ENCODE data around the gene FBXO15.

FBXO15 gene

DNA sequence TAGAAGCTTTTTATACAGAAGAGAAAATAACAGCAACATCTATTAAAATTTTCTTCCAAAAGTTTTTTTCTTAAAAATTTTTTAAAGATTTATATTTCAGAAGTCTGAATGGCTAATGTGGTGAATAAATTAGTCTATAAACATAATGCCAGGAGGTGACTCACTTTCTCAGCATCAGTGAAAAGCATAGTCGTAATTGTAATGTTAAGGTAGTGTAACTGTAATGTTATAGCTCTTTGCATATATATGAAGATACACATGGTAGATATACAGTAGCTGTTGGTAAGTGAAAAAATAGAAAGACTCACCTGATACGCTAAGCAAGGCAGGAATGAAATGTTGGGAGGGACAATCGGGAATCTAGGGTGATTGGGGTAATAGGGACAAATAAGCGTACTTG lies 6.2 kb upstream of the FBXO15 start:
- no peak for DNase-seq (ENCODE audit: low read depth)

- no peak for DNase-seq (ENCODE audit: low read depth)
Observed at GRCh38 chr18:74153377-74153776, 5.7 kb upstream of the FBXO15 start.

GRCh38 chr18:74152857-74153256 lies 5.2 kb upstream of the FBXO15 start:
- DNase-seq (ENCODE audit: low read depth): no peak

DNA sequence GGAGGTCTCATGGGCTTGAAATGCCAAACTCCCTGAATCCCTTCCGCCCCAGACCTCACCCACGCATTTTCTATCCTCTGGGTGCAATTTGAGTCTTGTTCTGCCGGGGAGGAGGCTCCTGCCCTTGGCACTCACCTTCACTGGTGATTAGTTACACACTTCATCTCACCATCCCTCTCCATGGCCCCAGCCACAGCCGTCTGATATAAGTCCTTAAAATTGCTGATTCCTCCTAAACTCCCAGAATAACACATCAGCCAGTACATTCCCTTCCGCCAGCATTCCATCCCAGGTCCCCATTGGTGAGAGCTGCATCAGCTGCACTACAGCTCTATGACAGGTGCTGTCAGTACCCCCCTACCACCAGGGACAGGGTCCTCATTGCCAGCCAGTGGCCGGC lies 4.6 kb upstream of the FBXO15 start:
- DNase-seq (ENCODE audit: low read depth): no peak

DNA sequence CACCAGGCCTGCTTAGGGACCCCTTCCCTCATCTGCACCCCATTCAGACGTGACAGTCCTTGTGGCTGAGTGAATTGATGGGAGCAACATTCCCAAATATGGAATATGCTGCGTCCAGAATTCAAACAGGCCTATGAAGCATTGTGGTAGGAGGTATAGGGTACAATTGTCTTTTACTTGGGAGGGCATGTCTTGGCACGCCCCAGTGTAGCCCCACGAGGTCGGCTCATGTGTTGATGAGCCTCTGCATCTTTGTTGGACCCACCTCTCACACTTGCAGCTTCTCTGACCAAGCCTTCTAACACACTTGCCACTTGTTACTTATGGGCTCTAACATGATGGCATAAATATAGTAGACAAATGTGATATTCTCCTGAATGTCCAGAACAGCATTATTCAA lies 2.2 kb upstream of the FBXO15 start:
- DNase-seq (ENCODE audit: low read depth): no peak

- no peak for DNase-seq (ENCODE audit: low read depth)
Observed at GRCh38 chr18:74148543-74149070, 973 bp upstream of the FBXO15 start.

DNA sequence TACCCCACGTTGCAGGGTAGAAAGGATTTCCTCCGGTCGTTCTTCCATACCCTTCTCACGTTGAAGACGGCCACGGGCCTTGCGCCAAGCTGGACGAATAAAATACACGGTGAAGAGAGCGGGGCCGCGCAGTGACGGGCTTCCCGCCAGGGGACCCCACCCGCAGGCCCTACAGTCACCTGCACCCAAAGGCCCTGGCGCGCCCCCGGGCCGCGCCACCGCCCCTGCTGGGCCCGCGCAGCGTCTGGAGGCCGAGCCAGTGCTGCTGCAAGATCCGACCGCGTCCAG lies 199 bp downstream of the FBXO15 start:
- DNase-seq (ENCODE audit: low read depth): no peak

GRCh38 chr18:74146756-74147155 lies 878 bp downstream of the FBXO15 start:
- DNase-seq (ENCODE audit: low read depth): no peak

DNA sequence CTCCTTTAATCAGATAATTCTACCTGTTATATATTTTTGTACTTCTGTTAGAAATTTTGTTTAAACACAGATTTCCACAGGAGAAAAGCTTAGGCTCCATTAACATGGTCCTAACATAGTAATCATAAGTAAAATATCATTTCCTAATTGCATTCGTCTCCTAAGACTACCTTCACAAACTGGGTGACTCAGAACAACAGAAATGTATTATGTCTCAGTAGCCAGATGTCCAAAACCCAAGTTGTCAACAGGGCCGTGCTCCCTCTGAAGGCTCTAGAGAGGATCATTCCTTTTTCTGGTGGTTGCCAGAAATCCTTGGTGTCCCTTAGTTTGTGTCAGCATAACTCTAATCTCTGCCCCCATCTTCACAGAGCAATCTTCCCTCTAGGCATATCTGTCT lies 5.4 kb downstream of the FBXO15 start:
- DNase-seq (ENCODE audit: low read depth): no peak

GRCh38 chr18:74141667-74142066 lies 6.0 kb downstream of the FBXO15 start:
- DNase-seq (ENCODE audit: low read depth): no peak

GRCh38 chr18:74140582-74140981 lies 7.1 kb downstream of the FBXO15 start:
- DNase-seq (ENCODE audit: low read depth): no peak

DNA sequence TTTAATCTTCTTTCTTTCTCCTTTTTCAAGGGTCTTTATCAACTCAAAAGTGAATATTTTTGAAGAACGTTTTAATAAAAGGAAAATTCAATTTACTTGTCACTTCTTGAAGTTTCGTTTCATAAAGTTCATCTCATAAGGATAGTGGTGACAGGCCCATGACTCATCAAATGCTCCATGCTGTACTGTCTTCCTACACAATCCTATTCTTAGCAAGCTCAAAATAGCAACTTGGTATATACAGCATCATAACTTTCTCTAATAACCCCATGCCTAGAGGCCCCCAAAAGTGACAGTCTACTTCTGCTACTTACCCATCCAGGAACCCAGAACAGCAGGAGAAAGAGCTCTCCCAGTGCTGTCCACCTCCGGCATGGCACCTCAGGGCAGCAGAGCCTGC lies 7.7 kb downstream of the FBXO15 start:
- no peak for DNase-seq (ENCODE audit: low read depth)

- no peak for DNase-seq (ENCODE audit: low read depth)
Observed at GRCh38 chr18:74139411-74139810, 8.2 kb downstream of the FBXO15 start.

- DNase-seq (ENCODE audit: low read depth): no peak
Observed at GRCh38 chr18:74137920-74138538, 9.6 kb downstream of the FBXO15 start.

DNA sequence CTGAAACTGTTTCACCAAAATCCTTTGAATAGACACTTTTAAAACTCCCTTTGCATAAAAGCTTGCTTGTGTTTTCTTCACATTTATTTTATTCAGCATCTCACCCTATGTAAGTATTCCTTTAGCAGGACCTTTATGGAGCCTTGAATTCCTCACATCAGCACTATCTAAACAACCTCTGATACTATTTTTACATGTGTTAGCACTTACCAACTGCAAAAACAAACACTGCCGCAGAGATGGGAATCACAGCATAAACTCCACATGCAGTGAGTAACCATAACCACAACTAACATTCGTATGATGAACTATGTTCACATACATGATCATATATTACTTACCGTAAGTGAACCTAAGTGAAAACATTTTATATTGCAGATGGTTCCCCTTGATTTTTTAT lies 15.4 kb downstream of the FBXO15 start:
- DNase-seq (ENCODE audit: low read depth): no peak

- no peak for DNase-seq (ENCODE audit: low read depth)
Observed at GRCh38 chr18:74131124-74131523, 16.5 kb downstream of the FBXO15 start.

- no peak for DNase-seq (ENCODE audit: low read depth)
Observed at GRCh38 chr18:74128159-74128558, 19.5 kb downstream of the FBXO15 start.

DNA sequence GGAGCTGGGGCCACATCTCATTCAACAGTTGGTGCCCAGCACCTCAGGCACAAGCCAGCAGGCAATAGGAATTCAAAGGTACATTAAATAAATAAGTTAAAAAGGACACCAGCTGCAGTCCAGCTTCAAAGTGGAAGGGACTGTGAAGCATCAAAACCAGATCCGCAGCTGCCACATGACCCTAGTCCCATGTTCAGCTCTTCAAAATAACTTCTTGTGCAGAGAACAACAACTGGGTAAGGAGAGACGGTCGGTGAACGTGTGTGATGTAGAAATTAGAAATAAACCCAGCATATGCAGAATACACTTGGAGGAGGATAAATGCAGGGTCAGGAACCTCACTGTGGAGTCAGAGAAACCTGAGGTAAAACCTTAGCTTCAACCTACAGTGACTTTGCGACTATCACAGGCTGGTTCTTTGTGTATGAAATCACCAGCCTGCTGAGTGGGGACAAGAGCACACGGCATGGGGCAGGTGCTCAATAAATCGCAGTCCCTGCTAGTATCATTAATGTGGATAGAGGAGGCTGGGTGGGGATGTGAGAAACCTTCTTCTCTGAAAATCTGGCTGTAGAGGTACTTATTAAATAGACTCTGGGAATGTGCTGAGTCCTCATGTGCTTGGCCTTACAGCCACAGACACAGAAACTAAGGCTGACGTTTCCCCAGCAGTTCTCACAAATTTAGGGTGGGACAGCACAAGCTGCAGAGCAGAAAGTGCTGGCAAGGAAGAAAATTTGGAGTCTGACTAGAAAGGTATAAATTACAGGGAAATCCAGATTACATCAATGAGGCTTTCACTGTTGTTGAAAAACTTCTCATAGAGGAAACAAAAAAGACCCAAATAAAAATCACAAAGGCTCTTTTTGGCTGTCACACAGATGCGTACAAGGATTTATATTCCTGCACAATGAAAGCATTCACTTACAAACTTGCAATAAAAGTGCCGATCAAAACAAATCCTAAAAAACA lies 20.7 kb downstream of the FBXO15 start:
- no peak for DNase-seq (ENCODE audit: low read depth)

- DNase-seq (ENCODE audit: low read depth): no peak
Observed at GRCh38 chr18:74124642-74125041, 23.0 kb downstream of the FBXO15 start.

DNA sequence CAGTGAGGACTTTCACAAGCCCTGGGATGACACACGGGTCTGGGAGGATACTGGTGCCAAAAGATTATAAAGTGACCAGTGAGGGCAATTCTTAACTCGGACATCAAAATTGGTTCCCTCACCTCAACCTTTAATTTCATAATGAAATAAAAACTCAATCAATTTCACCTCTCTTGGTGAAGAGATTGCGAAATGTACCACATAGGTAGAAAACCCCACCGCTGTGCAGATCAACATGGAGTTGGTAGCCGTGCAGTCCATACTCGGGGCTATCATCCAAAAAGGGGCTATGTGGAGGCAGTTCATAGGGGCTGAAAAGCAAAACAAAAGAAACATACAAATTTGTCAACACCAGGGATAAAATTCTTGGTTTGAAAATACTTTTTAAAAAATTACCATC lies 24.4 kb downstream of the FBXO15 start:
- DNase-seq (ENCODE audit: low read depth): no peak

GRCh38 chr18:74116633-74117554 lies 30.7 kb downstream of the FBXO15 start:
- no peak for DNase-seq (ENCODE audit: low read depth)

DNA sequence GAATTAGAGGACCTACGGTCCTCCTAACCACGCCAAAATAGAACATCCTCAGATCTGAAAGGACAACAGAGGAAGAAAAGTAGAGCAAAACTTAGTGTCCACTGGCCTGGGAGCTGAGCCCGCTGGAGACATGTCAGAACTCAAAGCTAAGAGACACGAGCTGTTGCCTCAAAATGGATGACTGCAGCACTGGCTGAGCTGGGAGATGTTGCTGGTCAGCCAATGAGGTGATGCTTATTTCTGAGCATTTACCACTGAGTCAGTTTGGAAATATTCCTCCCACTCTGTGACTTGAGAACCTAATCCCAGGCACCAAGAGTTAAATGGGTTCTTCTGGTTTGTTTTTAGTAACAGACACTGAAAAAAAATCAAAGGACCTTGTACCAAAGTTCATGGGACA lies 32.6 kb downstream of the FBXO15 start:
- no peak for DNase-seq (ENCODE audit: low read depth)
